HG03460 (cell line): ENCODE data around the gene MYLK4.
"Not testable (repeated sequence)": the region's sequence is repeated elsewhere in the genome, so short reads cannot be mapped to it uniquely, and the experiment has no call there.

Experiments used
- ATAC-seq: cut with Tn5 transposase; IDR thresholded peaks from one replicate; pipeline ENCODE4 v1.9.1; 2021; ENCODE audit not compliant: unreplicated experiment

MYLK4 gene

GRCh38 chr6:2780102-2780737, 29.5 kb upstream of the MYLK4 start:
- no peak for ATAC-seq

- no peak for ATAC-seq
Observed at GRCh38 chr6:2777249-2777648, 26.5 kb upstream of the MYLK4 start.

DNA sequence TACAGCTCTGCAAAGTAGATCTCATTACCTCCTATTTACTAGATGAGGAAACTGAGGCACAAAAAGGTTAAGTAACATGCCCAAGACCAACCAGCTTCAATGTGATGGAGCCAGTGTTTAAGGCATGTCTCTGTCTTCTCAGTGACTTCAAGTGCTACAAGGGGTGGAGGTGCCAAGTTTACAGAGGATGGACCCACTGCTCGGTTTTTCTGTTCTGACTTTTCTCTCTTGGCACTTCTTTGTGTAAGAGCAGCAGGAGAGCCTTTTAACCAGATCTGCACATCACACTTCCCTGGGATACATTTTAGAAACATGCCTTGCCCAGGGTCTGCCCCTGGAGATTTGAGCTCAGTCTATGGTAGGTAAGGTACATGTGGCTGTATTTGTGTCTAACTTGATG, 24.3 kb upstream of the MYLK4 start:
- no peak for ATAC-seq

GRCh38 chr6:2773449-2773848, 22.7 kb upstream of the MYLK4 start:
- ATAC-seq, result no peak

DNA sequence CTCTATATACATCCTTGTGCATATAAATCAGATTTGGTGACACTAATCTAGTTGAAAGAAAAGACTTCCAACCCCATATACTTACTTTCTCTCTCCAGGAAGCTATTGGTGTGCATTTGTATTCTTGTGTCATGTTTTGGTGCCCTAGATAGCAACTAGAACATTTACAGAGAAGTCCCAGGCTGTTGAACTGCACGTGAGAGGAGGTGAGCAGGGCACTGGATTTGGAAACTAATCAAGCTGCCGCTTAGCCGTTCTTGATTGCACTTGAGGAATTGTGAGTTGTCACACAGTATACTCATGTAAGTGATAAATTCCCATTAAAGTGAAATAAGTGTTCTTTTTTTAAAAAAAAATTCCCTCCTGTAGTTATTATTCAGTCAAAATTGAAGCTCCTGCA, 22.1 kb upstream of the MYLK4 start:
- ATAC-seq, result no peak

DNA sequence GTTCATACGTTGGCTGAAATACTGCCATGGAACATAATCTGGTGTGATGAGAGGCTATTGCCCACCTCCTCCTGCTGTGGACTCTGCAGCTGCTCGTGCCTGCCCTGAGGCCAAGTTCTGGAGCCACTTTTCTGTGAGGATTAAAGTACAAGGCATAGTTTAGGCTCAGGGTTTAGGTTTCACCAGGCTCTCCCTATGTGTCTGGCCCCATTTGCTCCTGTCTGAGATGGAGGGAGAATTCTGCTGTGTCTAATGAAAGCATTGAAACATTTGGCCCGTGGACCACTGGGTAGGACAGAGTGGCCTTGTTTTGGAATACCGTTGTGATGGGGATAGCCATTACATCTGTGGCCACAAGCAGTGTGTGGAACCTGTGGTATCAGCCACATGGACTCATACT, 20.4 kb upstream of the MYLK4 start:
- ATAC-seq, result no peak

- no peak for ATAC-seq
Observed at GRCh38 chr6:2770171-2770570, 19.4 kb upstream of the MYLK4 start.

DNA sequence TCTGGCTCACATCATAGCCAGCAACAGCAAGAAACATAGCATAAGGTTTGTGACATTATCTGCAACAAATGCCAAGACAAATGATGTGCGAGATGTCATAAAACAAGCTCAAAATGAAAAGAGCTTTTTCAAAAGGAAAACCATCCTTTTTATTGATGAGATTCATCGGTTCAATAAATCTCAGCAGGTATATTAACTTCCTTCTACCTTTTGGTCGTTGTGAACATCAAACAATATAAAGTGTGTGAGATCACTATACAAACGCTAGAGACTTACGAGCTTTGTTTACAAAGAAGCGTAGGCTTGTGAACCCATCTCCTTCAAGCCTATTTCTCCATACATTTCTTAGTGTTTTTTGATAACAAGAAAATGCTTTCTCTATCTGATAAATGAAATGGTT, 18.0 kb upstream of the MYLK4 start:
- no peak for ATAC-seq

- ATAC-seq, result no peak
Observed at GRCh38 chr6:2767657-2768524, 17.2 kb upstream of the MYLK4 start.

- ATAC-seq, result no peak
Observed at GRCh38 chr6:2766767-2767656, 16.3 kb upstream of the MYLK4 start.

- ATAC-seq, result peak; percentile 16
Observed at GRCh38 chr6:2765896-2766766, 15.4 kb upstream of the MYLK4 start.

DNA sequence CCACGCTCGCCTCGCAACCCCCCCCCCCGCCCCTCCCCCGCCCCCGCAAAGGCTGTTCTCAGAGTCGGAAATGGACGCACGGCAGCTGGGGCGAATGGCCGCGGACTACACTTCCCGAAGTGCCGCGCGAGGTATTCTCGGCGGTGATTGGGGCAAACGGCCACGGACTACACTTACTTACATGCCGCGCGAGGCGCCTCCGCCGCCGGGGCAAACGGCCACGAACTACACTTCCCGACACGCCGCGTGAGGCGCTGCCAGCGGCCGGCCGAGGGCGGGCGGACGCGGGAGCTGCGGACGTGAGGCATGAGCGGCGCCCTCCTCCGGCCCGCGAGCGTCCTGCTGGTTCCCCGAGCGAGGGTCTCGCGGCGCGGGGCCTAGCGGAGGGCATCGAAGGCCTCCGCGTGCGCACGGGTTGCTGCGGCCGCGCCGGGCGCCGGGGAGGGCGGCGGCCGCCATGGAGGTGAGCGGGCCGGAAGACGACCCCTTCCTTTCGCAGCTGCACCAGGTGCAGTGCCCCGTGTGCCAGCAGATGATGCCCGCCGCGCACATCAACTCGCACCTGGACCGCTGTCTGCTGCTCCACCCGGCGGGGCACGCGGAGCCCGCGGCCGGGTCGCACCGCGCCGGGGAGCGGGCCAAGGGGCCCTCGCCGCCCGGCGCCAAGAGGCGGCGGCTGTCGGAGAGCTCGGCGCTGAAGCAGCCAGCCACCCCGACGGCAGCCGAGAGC, 14.6 kb upstream of the MYLK4 start, which contains the start of gene WRNIP1:
Gene WRNIP1 (plus strand): TSS at position 228 of the 730 bp plus-strand sequence. CDS start 230 bp downstream, at position 458.
- peak; percentile 89 for ATAC-seq

GRCh38 chr6:2764610-2765165, 14.0 kb upstream of the MYLK4 start:
- peak; percentile 60 for ATAC-seq

- no peak for ATAC-seq
Observed at GRCh38 chr6:2763876-2764540, 13.3 kb upstream of the MYLK4 start.

DNA sequence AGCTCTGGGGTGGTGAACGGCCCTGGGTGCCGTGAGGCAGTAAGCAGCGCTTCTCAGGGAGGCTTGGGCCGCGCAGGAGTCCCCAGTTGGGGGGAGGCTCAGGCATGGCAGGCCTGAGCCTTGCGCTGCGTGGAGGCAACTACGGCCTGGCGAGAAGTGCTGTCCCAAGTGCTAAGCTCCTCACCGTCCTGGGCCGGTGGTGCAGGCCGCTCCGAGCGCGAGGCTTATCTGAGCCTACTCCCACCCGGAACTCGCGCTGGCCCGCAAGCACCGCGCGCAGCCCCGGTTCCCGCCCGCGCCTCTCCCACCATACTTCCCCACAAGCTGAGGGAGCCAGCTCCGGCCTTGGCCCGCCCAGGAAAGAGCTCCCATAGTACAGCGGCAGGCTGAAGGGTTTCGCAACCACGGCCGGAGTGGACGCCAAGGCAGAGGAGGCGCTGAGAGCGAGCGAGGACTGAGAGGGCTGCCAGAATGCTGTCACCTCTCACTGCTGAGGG, 12.7 kb upstream of the MYLK4 start:
- ATAC-seq, result no peak

DNA sequence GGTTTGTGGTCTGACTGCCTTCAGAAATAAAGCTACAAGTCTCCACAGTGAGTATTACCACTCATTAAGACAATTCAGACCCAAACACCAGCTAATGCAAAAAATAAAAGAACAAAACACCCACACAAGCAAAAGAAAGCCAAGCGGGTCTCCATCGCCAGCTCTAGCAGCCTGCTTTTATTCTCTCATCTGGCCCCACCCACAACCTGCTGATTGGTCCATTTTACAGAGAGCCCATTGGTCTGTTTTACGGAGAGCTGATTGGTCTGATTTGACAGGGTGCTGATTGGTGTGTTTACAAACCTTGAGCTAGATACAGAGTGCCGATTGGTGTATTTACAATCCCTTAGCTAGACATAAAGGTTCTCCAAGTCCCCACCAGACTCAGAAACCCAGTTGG, 12.1 kb upstream of the MYLK4 start:
- ATAC-seq, result not testable (repeated sequence)

GRCh38 chr6:2760882-2761842, 10.4 kb upstream of the MYLK4 start:
- no peak for ATAC-seq

DNA sequence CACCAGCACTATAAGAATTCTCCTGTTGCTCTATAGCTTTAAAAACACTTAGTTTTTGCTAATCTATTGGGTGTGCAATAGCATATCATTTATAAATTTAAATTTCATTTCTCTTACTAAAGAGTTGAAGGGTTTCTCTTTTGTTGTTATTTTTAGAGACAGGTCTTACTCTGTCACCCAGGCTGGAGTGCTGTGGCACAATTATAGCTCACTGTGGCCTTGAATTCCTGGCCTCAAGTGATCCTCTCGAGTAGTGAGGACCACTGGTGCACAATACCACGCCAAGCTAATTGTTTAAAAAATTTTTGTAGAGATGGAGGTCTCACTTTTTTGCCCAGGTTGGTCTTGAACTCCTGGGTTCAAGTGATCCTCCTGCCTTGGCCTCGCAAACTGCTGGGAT, 8.3 kb upstream of the MYLK4 start:
- ATAC-seq, result no peak
